Effector memory CD4-positive, alpha-beta T cell (primary cell): ENCODE measurements around the gene ARL6.
"Not testable (repeated sequence)": the region's sequence is repeated elsewhere in the genome, so short reads cannot be mapped to it uniquely, and the experiment has no call there.

Source experiments
- DNase-seq, 3 donors: peaks; one replicate each; pipeline ENCODE4 v3.0.0-alpha.2; 2020
- H3K27ac ChIP-seq: 2 replicates; pipeline ENCODE4 v1.7.0; 2013; ENCODE audit warnings: mild to moderate bottlenecking, low read length, moderate library complexity; ENCODE audit not compliant: insufficient read depth, poor library complexity, severe bottlenecking
- H3K27me3 ChIP-seq: replicated peaks from 2 replicates; pipeline ENCODE4 v1.7.0; 2013; ENCODE audit warnings: mild to moderate bottlenecking, low read length; ENCODE audit not compliant: insufficient read depth, control insufficient read depth, poor library complexity, severe bottlenecking
- H3K36me3 ChIP-seq: 2 replicates; pipeline ENCODE4 v1.7.0; 2013; ENCODE audit warnings: mild to moderate bottlenecking, low read length, moderate library complexity; ENCODE audit not compliant: control insufficient read depth, insufficient read depth
- H3K4me1 ChIP-seq: 2 replicates; pipeline ENCODE4 v1.7.0; 2013; ENCODE audit warnings: low read length, mild to moderate bottlenecking; ENCODE audit not compliant: control insufficient read depth, insufficient read depth, poor library complexity, severe bottlenecking
- H3K4me3 ChIP-seq: 2 replicates; pipeline ENCODE4 v1.7.0; 2013; ENCODE audit warnings: low read length, low read depth, mild to moderate bottlenecking; ENCODE audit not compliant: insufficient read depth, poor library complexity, severe bottlenecking
- H3K9me3 ChIP-seq: 2 replicates; pipeline ENCODE4 v1.7.0; 2013; ENCODE audit warnings: mild to moderate bottlenecking, low read length, moderate library complexity; ENCODE audit not compliant: control insufficient read depth

Gene ARL6

DNA sequence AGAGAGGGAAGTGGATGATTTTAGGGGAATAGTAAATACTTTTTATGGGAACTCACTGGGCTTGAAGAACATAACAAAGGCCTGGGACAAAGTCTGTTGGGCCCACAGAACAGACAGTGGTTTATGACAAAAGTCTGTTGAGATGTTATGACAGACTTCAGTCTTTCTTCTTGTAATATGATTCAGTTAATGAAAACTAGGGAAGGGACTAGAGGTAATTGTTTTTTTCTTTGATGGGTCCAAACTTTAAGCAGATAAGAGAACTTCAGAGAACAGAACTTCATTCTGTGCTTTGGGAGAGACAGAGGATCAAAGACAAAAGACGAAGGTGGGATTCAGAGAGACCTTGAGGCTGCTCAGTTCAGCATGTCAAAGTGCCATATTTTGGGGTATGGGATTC is 66.6 kb downstream of the ARL6 start:
- Histone ChIP-seq H3K27ac (no peak overlapping the region), H3K36me3 (no peaks in the 10 kb centered on the region), H3K4me3 (no peak overlapping the region), H3K27me3 (no peaks in the 10 kb centered on the region), H3K4me1 (no peaks in the 10 kb centered on the region), H3K9me3 (no peaks in the 10 kb centered on the region)
- DNase-seq = no peak

DNA sequence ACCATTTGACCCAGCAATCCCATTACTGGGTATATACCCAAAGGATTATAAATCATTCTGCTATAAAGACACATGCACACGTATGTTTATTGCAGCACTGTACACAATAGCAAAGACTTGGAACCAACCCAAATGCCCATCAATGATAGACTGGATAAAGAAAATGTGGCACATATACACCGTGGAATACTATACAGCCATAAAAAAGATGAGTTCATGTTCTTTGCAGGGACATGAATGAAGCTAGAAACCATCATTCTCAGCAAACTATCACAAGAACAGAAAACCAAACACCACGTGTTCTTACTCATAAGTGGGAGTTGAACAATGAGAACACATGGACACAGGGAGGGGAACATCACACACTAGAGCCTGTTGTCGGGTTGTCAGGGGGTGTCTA is 68.6 kb downstream of the ARL6 start:
- H3K36me3 ChIP-seq, H3K27me3 ChIP-seq, DNase-seq, H3K9me3 ChIP-seq, H3K4me3 ChIP-seq, H3K27ac ChIP-seq, H3K4me1 ChIP-seq: not testable (repeated sequence)

DNA sequence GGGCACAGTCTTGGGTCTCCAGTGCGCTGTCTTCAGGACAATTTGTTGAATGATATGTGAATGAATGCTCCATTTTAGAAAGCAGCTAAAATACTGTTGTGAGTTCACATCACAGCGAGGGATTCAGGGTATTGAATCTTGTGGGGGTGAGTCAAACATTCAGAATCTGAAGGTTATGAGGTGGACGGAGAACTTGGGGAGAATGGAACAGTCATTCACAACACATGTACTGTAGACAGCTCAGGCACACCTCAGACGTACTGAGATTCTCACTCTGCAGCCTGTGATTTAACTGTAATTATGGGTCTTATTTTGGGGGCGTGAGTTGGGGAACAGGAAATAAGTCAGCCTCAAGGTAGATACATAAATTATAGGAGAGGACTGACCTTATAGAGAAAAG is 71.2 kb downstream of the ARL6 start:
- Histone ChIP-seq H3K27me3 (no peaks in the 10 kb centered on the region), H3K4me3 (no peak overlapping the region)

DNA sequence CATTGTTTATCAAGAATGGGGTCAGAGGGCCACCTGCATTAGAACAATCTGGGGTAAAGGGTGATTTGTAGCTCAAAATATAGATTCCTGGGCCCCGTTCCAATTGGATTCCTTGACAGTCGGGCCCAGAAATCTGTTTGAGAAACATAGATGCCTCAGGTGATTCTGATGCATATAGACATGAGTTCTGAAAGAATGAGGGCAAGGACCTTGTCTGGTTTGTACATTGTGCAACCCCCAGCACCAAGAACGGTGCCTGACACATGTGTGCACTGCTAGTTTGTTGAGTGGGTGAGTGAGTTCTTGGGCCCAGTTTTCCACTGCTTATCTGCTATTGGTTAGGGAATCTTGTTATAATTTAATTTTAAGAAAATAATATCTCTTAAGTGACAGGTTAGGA is 73.8 kb downstream of the ARL6 start:
- no peak overlapping the region for H3K4me3 ChIP-seq
- no peak for DNase-seq

More for the DNA sequence above, 71.2 kb downstream of the ARL6 start:
- Histone ChIP-seq H3K27ac (no peak overlapping the region), H3K4me1 (no peaks in the 10 kb centered on the region), H3K36me3 (no peaks in the 10 kb centered on the region), H3K9me3 (no peaks in the 10 kb centered on the region)
- DNase-seq = no peak

DNA sequence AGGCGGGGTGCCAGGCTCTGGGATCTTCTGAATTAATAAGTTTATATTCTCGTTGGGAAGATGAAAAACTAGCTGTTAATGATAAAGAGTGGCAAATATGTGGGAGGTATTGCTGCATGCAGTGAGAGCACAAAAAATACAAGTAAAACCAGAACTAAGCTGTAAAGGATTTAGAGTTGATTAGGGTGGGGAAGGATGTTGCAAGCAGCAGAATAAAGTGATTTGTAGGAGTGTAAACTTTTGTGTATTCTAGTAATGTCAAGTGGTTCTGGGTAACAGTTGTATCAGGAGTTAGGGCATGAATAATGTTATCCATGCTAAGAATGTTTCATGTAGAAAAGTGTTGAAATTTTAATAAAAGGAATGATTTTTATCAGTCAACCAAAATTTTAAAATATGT is 75.4 kb downstream of the ARL6 start:
- no peak overlapping the region for H3K27ac ChIP-seq
- no peaks in the 10 kb centered on the region for H3K9me3 ChIP-seq
- DNase-seq = no peak
- H3K4me1 ChIP-seq = no peaks in the 10 kb centered on the region
- no peaks in the 10 kb centered on the region for H3K36me3 ChIP-seq
- H3K27me3 ChIP-seq = no peaks in the 10 kb centered on the region
- no peak overlapping the region for H3K4me3 ChIP-seq

More for the DNA sequence above, 73.8 kb downstream of the ARL6 start:
- no peaks in the 10 kb centered on the region for H3K4me1 ChIP-seq
- no peaks in the 10 kb centered on the region for H3K9me3 ChIP-seq
- no peaks in the 10 kb centered on the region for H3K27me3 ChIP-seq
- no peaks in the 10 kb centered on the region for H3K36me3 ChIP-seq
- H3K27ac ChIP-seq = no peak overlapping the region

DNA sequence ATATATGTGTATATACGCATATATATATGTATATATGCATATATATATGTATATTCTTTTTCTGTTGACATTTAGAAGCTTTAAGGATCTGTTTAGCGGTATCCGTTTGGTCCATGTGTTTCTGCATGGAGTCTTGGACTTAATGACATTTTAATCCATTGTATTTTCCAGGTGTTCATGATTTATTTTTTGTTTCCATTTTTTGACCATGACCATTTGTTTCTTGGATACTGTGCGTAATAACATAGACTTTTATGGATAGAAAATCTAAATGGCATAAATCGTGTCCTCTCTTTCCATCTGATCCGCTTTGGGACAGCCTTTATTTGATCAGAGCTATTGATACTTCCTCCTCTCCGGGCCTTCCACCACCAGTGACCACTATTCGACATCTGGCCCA is 76.7 kb downstream of the ARL6 start:
- H3K9me3 ChIP-seq = no peaks in the 10 kb centered on the region
- no peak for DNase-seq
- no peaks in the 10 kb centered on the region for H3K36me3 ChIP-seq
- no peak overlapping the region for H3K4me3 ChIP-seq
- no peaks in the 10 kb centered on the region for H3K27me3 ChIP-seq
- H3K4me1 ChIP-seq = no peaks in the 10 kb centered on the region
- H3K27ac ChIP-seq = no peak overlapping the region

DNA sequence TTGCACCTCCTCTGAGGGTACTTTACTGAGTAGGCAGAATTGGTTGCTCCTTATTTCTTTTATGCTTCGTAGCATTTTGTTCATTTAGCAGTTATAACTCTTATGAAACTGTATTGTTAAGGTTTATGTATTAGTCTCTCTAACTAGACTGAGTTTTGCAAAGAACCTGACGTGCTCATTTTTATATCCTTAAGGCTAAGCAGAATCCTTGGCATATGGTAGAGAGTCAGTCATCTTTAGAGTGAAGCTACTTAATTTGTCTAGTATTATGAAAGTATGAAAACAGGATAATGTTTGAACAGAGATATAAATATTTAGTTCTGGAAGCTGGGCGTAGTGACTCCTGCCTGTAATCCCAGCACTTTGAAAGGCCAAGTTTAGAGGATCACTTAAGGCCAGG is 77.4 kb downstream of the ARL6 start:
- no peak overlapping the region for H3K4me3 ChIP-seq
- no peak for DNase-seq
- H3K27ac ChIP-seq = no peak overlapping the region
- no peaks in the 10 kb centered on the region for H3K36me3 ChIP-seq
- no peaks in the 10 kb centered on the region for H3K4me1 ChIP-seq
- H3K9me3 ChIP-seq = no peaks in the 10 kb centered on the region
- H3K27me3 ChIP-seq = no peaks in the 10 kb centered on the region

DNA sequence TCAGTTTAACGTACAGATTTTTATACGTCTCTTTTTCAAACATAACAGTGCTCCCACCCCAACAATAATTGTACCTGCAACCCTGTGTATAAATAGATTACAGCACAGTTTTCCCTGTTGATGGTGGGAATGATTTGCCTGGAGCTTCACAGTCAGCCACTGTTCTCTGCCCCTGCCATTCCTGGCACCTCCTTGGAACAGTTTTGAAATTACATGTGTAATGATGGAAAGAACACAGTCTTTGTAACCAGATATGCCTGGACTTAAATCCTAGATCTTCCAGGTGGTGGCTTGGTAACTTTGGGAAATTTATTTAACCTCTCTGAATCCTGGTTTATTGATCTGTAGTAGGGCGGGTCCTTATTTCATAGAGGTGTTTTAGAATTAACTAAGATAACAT is 84.2 kb downstream of the ARL6 start:
- Histone ChIP-seq H3K4me3 (no peak overlapping the region), H3K27ac (no peak overlapping the region), H3K4me1 (no peaks in the 10 kb centered on the region), H3K36me3 (no peaks in the 10 kb centered on the region), H3K9me3 (no peaks in the 10 kb centered on the region), H3K27me3 (no peaks in the 10 kb centered on the region)
- no peak for DNase-seq
